Measurements from ENCODE around the gene OXSM. TPM values are rescaled to one million over a fixed set of nuclear protein-coding genes. Genes with fewer than 3 reads are reported as not detected.

Gene OXSM
- total and polyA plus RNA-seq, 4 donors: 8.4 to 15.9 (median 13.0) TPM

- DNase-seq (ENCODE audit: low read depth in 4 of 6, low spot score in 6 of 6): no peak
- Histone ChIP-seq H3K4me1 (ENCODE audit: control insufficient read depth, insufficient read depth, low read length) (no peaks in the 10 kb centered on the region), H3K27me3 (ENCODE audit: control insufficient read depth, insufficient read depth, low read length) (no peaks in the 10 kb centered on the region), H3K4me3 (ENCODE audit: low read depth, low read length) (no peak overlapping the region), H3K9me3 (ENCODE audit: control insufficient read depth, insufficient read depth, low read length) (peaks cover 2% of the 10 kb centered on the region), H3K27ac (ENCODE audit: low read depth, low read length) (no peak overlapping the region), H3K36me3 (ENCODE audit: control insufficient read depth, insufficient read depth, low read length) (no peaks in the 10 kb centered on the region)
- no CpG with 5 or more reads among the region's 4 CpGs for WGBS (ENCODE audit: insufficient coverage)
Observed at GRCh38 chr3:25821746-25822573, 32.1 kb downstream of the OXSM start.

- Histone ChIP-seq H3K27me3 (ENCODE audit: control insufficient read depth, insufficient read depth, low read length) (no peaks in the 10 kb centered on the region), H3K4me3 (ENCODE audit: low read depth, low read length) (no peak overlapping the region), H3K36me3 (ENCODE audit: control insufficient read depth, insufficient read depth, low read length) (no peaks in the 10 kb centered on the region), H3K9me3 (ENCODE audit: control insufficient read depth, insufficient read depth, low read length) (peaks cover 2% of the 10 kb centered on the region), H3K4me1 (ENCODE audit: control insufficient read depth, insufficient read depth, low read length) (no peaks in the 10 kb centered on the region), H3K27ac (ENCODE audit: low read depth, low read length) (no peak overlapping the region)
- no peak for DNase-seq (ENCODE audit: low read depth in 4 of 6, low spot score in 6 of 6)
- WGBS (ENCODE audit: insufficient coverage): 88% methylated on average over 3 of the region's 3 CpGs
Observed at GRCh38 chr3:25823314-25823713, 33.4 kb downstream of the OXSM start.

GRCh38 chr3:25826510-25826909, 36.6 kb downstream of the OXSM start:
- DNase-seq (ENCODE audit: low read depth in 4 of 6, low spot score in 6 of 6): no peak
- Histone ChIP-seq H3K27ac (ENCODE audit: low read depth, low read length) (no peak overlapping the region), H3K9me3 (ENCODE audit: control insufficient read depth, insufficient read depth, low read length) (peaks cover 2% of the 10 kb centered on the region), H3K27me3 (ENCODE audit: control insufficient read depth, insufficient read depth, low read length) (no peaks in the 10 kb centered on the region), H3K4me3 (ENCODE audit: low read depth, low read length) (no peak overlapping the region), H3K36me3 (ENCODE audit: control insufficient read depth, insufficient read depth, low read length) (no peaks in the 10 kb centered on the region), H3K4me1 (ENCODE audit: control insufficient read depth, insufficient read depth, low read length) (no peaks in the 10 kb centered on the region)
- WGBS (ENCODE audit: insufficient coverage): 100% methylated on average over 2 of the region's 2 CpGs

- WGBS (ENCODE audit: insufficient coverage): 40% methylated on average over 3 of the region's 6 CpGs
- peaks cover 2% of the 10 kb centered on the region for H3K4me1 ChIP-seq (ENCODE audit: control insufficient read depth, insufficient read depth, low read length)
- H3K4me3 ChIP-seq (ENCODE audit: low read depth, low read length): no peak overlapping the region
- H3K27me3 ChIP-seq (ENCODE audit: control insufficient read depth, insufficient read depth, low read length): no peaks in the 10 kb centered on the region
- H3K27ac ChIP-seq (ENCODE audit: low read depth, low read length): no peak overlapping the region
- H3K9me3 ChIP-seq (ENCODE audit: control insufficient read depth, insufficient read depth, low read length): no peaks in the 10 kb centered on the region
- DNase-seq (ENCODE audit: low read depth in 4 of 6, low spot score in 6 of 6): peak in 2 of 6 donors; percentile 83 to 94
- no peaks in the 10 kb centered on the region for H3K36me3 ChIP-seq (ENCODE audit: control insufficient read depth, insufficient read depth, low read length)
Observed at GRCh38 chr3:25830373-25831280, 40.7 kb downstream of the OXSM start.

GRCh38 chr3:25831578-25831977, 41.7 kb downstream of the OXSM start:
- Histone ChIP-seq H3K9me3 (ENCODE audit: control insufficient read depth, insufficient read depth, low read length) (no peaks in the 10 kb centered on the region), H3K4me3 (ENCODE audit: low read depth, low read length) (no peak overlapping the region), H3K27me3 (ENCODE audit: control insufficient read depth, insufficient read depth, low read length) (no peaks in the 10 kb centered on the region), H3K27ac (ENCODE audit: low read depth, low read length) (no peak overlapping the region), H3K36me3 (ENCODE audit: control insufficient read depth, insufficient read depth, low read length) (no peaks in the 10 kb centered on the region), H3K4me1 (ENCODE audit: control insufficient read depth, insufficient read depth, low read length) (peaks cover 2% of the 10 kb centered on the region)
- WGBS (ENCODE audit: insufficient coverage): 13% methylated on average over 3 of the region's 3 CpGs
- peak in 2 of 6 donors; percentile 54 to 69 for DNase-seq (ENCODE audit: low read depth in 4 of 6, low spot score in 6 of 6)

- Histone ChIP-seq H3K9me3 (ENCODE audit: control insufficient read depth, insufficient read depth, low read length) (peaks cover 3% of the 10 kb centered on the region), H3K27ac (ENCODE audit: low read depth, low read length) (no peak overlapping the region), H3K4me3 (ENCODE audit: low read depth, low read length) (no peak overlapping the region), H3K27me3 (ENCODE audit: control insufficient read depth, insufficient read depth, low read length) (no peaks in the 10 kb centered on the region), H3K36me3 (ENCODE audit: control insufficient read depth, insufficient read depth, low read length) (no peaks in the 10 kb centered on the region), H3K4me1 (ENCODE audit: control insufficient read depth, insufficient read depth, low read length) (peaks cover 2% of the 10 kb centered on the region)
- DNase-seq (ENCODE audit: low read depth in 4 of 6, low spot score in 6 of 6): no peak
Observed at GRCh38 chr3:25834346-25834745, 44.5 kb downstream of the OXSM start.

GRCh38 chr3:25836579-25836978, 46.7 kb downstream of the OXSM start:
- peaks cover 2% of the 10 kb centered on the region for H3K4me1 ChIP-seq (ENCODE audit: control insufficient read depth, insufficient read depth, low read length)
- H3K36me3 ChIP-seq (ENCODE audit: control insufficient read depth, insufficient read depth, low read length): no peaks in the 10 kb centered on the region
- 82% methylated on average over 2 of the region's 2 CpGs for WGBS (ENCODE audit: insufficient coverage)
- no peak overlapping the region for H3K4me3 ChIP-seq (ENCODE audit: low read depth, low read length)
- H3K9me3 ChIP-seq (ENCODE audit: control insufficient read depth, insufficient read depth, low read length): peaks cover 3% of the 10 kb centered on the region
- no peaks in the 10 kb centered on the region for H3K27me3 ChIP-seq (ENCODE audit: control insufficient read depth, insufficient read depth, low read length)
- DNase-seq (ENCODE audit: low read depth in 4 of 6, low spot score in 6 of 6): no peak
- no peak overlapping the region for H3K27ac ChIP-seq (ENCODE audit: low read depth, low read length)

GRCh38 chr3:25837038-25837437, 47.1 kb downstream of the OXSM start:
- no peak overlapping the region for H3K4me3 ChIP-seq (ENCODE audit: low read depth, low read length)
- peaks cover 3% of the 10 kb centered on the region for H3K9me3 ChIP-seq (ENCODE audit: control insufficient read depth, insufficient read depth, low read length)
- WGBS (ENCODE audit: insufficient coverage): no CpG with 5 or more reads among the region's 1 CpG
- no peak for DNase-seq (ENCODE audit: low read depth in 4 of 6, low spot score in 6 of 6)
- H3K27ac ChIP-seq (ENCODE audit: low read depth, low read length): no peak overlapping the region
- H3K27me3 ChIP-seq (ENCODE audit: control insufficient read depth, insufficient read depth, low read length): no peaks in the 10 kb centered on the region
- H3K4me1 ChIP-seq (ENCODE audit: control insufficient read depth, insufficient read depth, low read length): no peaks in the 10 kb centered on the region
- no peaks in the 10 kb centered on the region for H3K36me3 ChIP-seq (ENCODE audit: control insufficient read depth, insufficient read depth, low read length)

- no CpG with 5 or more reads among the region's 3 CpGs for WGBS (ENCODE audit: insufficient coverage)
- Histone ChIP-seq H3K4me1 (ENCODE audit: control insufficient read depth, insufficient read depth, low read length) (no peaks in the 10 kb centered on the region), H3K9me3 (ENCODE audit: control insufficient read depth, insufficient read depth, low read length) (peaks cover 3% of the 10 kb centered on the region), H3K27ac (ENCODE audit: low read depth, low read length) (no peak overlapping the region), H3K4me3 (ENCODE audit: low read depth, low read length) (no peak overlapping the region), H3K27me3 (ENCODE audit: control insufficient read depth, insufficient read depth, low read length) (no peaks in the 10 kb centered on the region), H3K36me3 (ENCODE audit: control insufficient read depth, insufficient read depth, low read length) (no peaks in the 10 kb centered on the region)
- no peak for DNase-seq (ENCODE audit: low read depth in 4 of 6, low spot score in 6 of 6)
Observed at GRCh38 chr3:25840099-25840498, 50.2 kb downstream of the OXSM start.
